ENCODE data around the gene ROCK2. TPM values are rescaled to one million over a fixed set of nuclear protein-coding genes. Genes with fewer than 3 reads are reported as not detected.
"Not testable (repeated sequence)": the region's sequence is repeated elsewhere in the genome, so short reads cannot be mapped to it uniquely, and the experiment has no call there.

Gene ROCK2
- total RNA-seq, 1 donor from 2014 or later, result 45.4 TPM

- no peak overlapping the region for H3K4me3 Mint-ChIP-seq
- no peak for DNase-seq (ENCODE audit: low spot score in 2 of 2, unreplicated experiment in 2 of 2)
- H3K4me1 Mint-ChIP-seq, result peaks cover 5% of the 10 kb centered on the region
- peak overlapping the region; percentile 41 for H3K27ac Mint-ChIP-seq
- TF ChIP-seq, protein P1, sequence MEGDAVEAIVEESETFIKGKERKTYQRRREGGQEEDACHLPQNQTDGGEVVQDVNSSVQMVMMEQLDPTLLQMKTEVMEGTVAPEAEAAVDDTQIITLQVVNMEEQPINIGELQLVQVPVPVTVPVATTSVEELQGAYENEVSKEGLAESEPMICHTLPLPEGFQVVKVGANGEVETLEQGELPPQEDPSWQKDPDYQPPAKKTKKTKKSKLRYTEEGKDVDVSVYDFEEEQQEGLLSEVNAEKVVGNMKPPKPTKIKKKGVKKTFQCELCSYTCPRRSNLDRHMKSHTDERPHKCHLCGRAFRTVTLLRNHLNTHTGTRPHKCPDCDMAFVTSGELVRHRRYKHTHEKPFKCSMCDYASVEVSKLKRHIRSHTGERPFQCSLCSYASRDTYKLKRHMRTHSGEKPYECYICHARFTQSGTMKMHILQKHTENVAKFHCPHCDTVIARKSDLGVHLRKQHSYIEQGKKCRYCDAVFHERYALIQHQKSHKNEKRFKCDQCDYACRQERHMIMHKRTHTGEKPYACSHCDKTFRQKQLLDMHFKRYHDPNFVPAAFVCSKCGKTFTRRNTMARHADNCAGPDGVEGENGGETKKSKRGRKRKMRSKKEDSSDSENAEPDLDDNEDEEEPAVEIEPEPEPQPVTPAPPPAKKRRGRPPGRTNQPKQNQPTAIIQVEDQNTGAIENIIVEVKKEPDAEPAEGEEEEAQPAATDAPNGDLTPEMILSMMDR (IDR thresholded peaks at IDR 0.05; ENCODE audit: unreplicated experiment), result no peak
- no peaks in the 10 kb centered on the region for H3K27me3 Mint-ChIP-seq (ENCODE audit: low read depth)
- no peaks in the 10 kb centered on the region for H3K9me3 Mint-ChIP-seq
- peaks cover 12% of the 10 kb centered on the region for H3K36me3 Mint-ChIP-seq
Observed at GRCh38 chr2:11254100-11254536, 90.3 kb downstream of the ROCK2 start.

DNA sequence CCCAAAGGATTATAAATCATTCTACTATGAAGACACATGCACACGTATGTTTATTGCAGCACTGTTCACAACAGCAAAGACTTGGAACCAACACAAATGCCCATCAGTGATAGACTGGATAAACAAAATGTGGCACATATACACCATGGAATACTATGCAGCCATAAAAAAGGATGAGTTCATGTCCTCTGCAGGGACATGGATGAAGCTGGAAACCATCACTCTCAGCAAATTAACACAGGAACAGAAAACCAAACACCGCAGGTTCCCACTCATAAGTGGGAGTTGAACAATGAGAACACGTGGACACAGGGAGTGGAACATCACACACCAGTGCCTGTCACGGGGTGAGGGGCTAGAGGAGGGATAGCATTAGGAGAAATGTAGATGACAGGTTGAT is 92.0 kb downstream of the ROCK2 start:
- H3K36me3 Mint-ChIP-seq, result peaks cover 12% of the 10 kb centered on the region
- not testable (repeated sequence) for DNase-seq (ENCODE audit: low spot score in 2 of 2, unreplicated experiment in 2 of 2); H3K9me3 Mint-ChIP-seq; H3K4me3 Mint-ChIP-seq; H3K27ac Mint-ChIP-seq; H3K27me3 Mint-ChIP-seq (ENCODE audit: low read depth); H3K4me1 Mint-ChIP-seq

- no peaks in the 10 kb centered on the region for H3K9me3 Mint-ChIP-seq
- no peaks in the 10 kb centered on the region for H3K27me3 Mint-ChIP-seq (ENCODE audit: low read depth)
- no peak for DNase-seq (ENCODE audit: low spot score in 2 of 2, unreplicated experiment in 2 of 2)
- H3K27ac Mint-ChIP-seq, result no peak overlapping the region
- peaks cover 5% of the 10 kb centered on the region for H3K4me1 Mint-ChIP-seq
- TF ChIP-seq, protein P1 (IDR thresholded peaks at IDR 0.05; ENCODE audit: unreplicated experiment), result no peak
- H3K4me3 Mint-ChIP-seq, result no peak overlapping the region
- peaks cover 15% of the 10 kb centered on the region for H3K36me3 Mint-ChIP-seq
Observed at GRCh38 chr2:11250400-11251196, 93.8 kb downstream of the ROCK2 start.

DNA sequence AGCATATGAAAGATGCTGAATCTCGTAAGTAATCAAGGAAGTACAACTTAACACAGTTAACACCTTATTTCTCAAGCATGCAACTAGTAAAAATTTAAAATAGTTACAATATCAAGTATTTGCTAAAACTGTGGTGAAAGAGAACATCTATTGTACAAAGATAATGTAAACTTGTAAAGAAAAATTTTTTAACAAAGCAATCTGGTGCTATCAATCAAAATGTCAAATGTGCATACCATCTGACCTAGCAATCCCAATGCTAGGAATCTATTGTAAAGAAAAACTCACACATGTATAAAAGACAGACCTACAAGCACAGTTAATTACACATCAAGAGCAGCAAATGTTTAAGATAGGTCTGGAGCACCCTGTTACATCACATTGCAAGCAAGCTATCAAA is 99.1 kb downstream of the ROCK2 start:
- H3K27me3 Mint-ChIP-seq (ENCODE audit: low read depth), result no peaks in the 10 kb centered on the region
- TF ChIP-seq, protein P1 (IDR thresholded peaks at IDR 0.05; ENCODE audit: unreplicated experiment), result no peak
- H3K9me3 Mint-ChIP-seq, result peaks cover 4% of the 10 kb centered on the region
- H3K27ac Mint-ChIP-seq, result no peak overlapping the region
- peaks cover 14% of the 10 kb centered on the region for H3K36me3 Mint-ChIP-seq
- DNase-seq (ENCODE audit: low spot score in 2 of 2, unreplicated experiment in 2 of 2), result no peak
- no peak overlapping the region for H3K4me3 Mint-ChIP-seq
- H3K4me1 Mint-ChIP-seq, result peaks cover 6% of the 10 kb centered on the region

DNA sequence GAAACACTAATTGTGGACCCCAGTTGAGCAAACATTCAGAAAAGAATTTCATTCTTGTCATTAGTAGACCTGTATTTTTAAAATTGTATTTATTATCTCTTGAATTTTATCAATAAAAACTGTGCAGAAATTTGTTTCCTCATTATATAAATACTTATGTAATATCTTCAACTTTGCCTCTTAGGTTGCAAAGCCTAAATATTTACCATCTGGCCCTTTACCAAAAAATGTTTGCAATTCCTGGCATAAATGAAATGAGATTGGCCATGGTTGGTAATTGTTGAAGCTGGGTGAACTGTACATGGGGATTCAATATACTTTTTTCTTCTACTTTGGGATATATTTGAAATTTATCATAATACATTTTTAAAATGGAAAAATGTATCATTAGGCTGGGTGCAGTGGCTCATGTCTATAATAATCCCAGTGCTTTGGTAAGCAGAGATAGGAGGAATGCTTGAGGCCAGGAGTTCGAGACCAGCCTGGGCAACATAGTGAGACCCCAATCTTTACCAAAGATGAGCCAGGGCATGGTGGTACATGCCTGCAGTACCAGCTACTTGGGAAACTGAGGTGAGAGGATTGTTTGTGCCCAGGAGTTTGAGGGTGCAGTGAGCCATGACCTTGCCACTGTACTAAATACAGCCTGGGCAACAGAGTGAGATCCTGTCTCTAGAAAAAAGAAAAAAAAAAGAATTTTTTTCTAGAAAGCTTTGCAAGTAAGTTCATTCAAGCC is 100.2 kb downstream of the ROCK2 start:
- DNase-seq (ENCODE audit: low spot score in 2 of 2, unreplicated experiment in 2 of 2), result no peak
- Mint-ChIP-seq H3K27me3 (ENCODE audit: low read depth) (no peaks in the 10 kb centered on the region), H3K4me1 (peaks cover 6% of the 10 kb centered on the region), H3K9me3 (peaks cover 4% of the 10 kb centered on the region), H3K4me3 (no peak overlapping the region), H3K36me3 (peaks cover 17% of the 10 kb centered on the region), H3K27ac (no peak overlapping the region)
- TF ChIP-seq, protein P1 (IDR thresholded peaks at IDR 0.05; ENCODE audit: unreplicated experiment), result no peak

DNA sequence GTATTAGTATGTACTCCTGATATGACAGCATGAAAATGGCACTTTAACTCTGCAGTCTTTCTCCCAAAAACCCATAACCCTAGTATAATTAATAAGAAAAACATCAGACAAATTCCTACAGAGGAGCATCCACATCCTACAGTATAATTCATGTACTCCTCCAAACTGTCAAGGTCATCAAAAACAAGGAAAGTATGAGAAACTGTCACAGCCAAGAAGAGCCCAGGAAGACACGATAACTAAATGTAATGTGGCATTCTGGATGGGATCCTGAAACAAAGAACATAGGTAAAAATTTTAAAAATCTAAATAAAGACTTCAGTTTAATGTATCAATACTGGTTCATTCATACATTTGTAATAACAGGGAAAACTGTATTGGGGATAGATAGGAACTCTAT is 100.9 kb downstream of the ROCK2 start:
- Mint-ChIP-seq H3K9me3 (peaks cover 4% of the 10 kb centered on the region), H3K27me3 (ENCODE audit: low read depth) (no peaks in the 10 kb centered on the region)

More for the DNA sequence above, 100.9 kb downstream of the ROCK2 start:
- peaks cover 6% of the 10 kb centered on the region for H3K4me1 Mint-ChIP-seq
- no peak overlapping the region for H3K27ac Mint-ChIP-seq
- no peak for DNase-seq (ENCODE audit: low spot score in 2 of 2, unreplicated experiment in 2 of 2)
- TF ChIP-seq, protein P1 (IDR thresholded peaks at IDR 0.05; ENCODE audit: unreplicated experiment), result no peak
- H3K36me3 Mint-ChIP-seq, result peaks cover 19% of the 10 kb centered on the region
- H3K4me3 Mint-ChIP-seq, result no peak overlapping the region

Measured in mesothelial cell of epicardium (in vitro differentiated cells).